Measurements from ENCODE around the gene GNMT. TPM values are rescaled to one million over a fixed set of nuclear protein-coding genes. Genes with fewer than 3 reads are reported as not detected.

GNMT gene
- total and polyA plus RNA-seq, 9 of the 15 experiments (the other 6 are each of a cell fraction or from before 2014, with no cell fraction given): 0.11 to 0.29 (median 0.15) TPM; not detected in 6

DNA sequence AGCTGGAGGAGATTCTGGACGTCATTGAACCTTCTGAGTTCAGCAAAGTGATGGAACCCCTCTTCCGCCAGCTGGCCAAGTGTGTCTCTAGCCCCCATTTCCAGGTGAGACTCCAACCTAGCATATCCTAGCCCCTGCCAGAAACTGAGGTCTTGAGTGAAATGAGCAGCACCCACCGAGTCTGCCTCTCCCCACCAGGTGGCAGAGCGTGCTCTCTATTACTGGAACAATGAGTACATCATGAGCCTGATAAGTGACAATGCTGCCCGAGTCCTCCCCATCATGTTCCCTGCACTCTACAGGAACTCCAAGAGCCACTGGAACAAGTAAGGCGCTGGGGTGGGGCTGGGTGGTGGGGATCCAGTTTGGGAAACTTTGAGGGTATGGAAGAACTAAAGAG lies 48.6 kb downstream of the GNMT start (continued):
- TF ChIP-seq, protein P1, sequence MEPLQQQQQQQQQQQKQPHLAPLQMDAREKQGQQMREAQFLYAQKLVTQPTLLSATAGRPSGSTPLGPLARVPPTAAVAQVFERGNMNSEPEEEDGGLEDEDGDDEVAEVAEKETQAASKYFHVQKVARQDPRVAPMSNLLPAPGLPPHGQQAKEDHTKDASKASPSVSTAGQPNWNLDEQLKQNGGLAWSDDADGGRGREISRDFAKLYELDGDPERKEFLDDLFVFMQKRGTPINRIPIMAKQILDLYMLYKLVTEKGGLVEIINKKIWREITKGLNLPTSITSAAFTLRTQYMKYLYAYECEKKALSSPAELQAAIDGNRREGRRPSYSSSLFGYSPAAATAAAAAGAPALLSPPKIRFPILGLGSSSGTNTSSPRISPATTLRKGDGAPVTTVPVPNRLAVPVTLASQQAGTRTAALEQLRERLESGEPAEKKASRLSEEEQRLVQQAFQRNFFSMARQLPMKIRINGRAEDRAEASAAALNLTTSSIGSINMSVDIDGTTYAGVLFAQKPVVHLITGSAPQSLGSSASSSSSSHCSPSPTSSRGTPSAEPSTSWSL (CRISPR knock-in tag; IDR thresholded peaks at IDR 0.05; ENCODE audit: borderline replicate concordance): no peak
- TF ChIP-seq, protein P2, sequence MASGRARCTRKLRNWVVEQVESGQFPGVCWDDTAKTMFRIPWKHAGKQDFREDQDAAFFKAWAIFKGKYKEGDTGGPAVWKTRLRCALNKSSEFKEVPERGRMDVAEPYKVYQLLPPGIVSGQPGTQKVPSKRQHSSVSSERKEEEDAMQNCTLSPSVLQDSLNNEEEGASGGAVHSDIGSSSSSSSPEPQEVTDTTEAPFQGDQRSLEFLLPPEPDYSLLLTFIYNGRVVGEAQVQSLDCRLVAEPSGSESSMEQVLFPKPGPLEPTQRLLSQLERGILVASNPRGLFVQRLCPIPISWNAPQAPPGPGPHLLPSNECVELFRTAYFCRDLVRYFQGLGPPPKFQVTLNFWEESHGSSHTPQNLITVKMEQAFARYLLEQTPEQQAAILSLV (tag; IDR thresholded peaks at IDR 0.05): no peak
- TF ChIP-seq ZNF780A (CRISPR knock-in tag; IDR thresholded peaks at IDR 0.05): no peak
- TF ChIP-seq, protein P3, sequence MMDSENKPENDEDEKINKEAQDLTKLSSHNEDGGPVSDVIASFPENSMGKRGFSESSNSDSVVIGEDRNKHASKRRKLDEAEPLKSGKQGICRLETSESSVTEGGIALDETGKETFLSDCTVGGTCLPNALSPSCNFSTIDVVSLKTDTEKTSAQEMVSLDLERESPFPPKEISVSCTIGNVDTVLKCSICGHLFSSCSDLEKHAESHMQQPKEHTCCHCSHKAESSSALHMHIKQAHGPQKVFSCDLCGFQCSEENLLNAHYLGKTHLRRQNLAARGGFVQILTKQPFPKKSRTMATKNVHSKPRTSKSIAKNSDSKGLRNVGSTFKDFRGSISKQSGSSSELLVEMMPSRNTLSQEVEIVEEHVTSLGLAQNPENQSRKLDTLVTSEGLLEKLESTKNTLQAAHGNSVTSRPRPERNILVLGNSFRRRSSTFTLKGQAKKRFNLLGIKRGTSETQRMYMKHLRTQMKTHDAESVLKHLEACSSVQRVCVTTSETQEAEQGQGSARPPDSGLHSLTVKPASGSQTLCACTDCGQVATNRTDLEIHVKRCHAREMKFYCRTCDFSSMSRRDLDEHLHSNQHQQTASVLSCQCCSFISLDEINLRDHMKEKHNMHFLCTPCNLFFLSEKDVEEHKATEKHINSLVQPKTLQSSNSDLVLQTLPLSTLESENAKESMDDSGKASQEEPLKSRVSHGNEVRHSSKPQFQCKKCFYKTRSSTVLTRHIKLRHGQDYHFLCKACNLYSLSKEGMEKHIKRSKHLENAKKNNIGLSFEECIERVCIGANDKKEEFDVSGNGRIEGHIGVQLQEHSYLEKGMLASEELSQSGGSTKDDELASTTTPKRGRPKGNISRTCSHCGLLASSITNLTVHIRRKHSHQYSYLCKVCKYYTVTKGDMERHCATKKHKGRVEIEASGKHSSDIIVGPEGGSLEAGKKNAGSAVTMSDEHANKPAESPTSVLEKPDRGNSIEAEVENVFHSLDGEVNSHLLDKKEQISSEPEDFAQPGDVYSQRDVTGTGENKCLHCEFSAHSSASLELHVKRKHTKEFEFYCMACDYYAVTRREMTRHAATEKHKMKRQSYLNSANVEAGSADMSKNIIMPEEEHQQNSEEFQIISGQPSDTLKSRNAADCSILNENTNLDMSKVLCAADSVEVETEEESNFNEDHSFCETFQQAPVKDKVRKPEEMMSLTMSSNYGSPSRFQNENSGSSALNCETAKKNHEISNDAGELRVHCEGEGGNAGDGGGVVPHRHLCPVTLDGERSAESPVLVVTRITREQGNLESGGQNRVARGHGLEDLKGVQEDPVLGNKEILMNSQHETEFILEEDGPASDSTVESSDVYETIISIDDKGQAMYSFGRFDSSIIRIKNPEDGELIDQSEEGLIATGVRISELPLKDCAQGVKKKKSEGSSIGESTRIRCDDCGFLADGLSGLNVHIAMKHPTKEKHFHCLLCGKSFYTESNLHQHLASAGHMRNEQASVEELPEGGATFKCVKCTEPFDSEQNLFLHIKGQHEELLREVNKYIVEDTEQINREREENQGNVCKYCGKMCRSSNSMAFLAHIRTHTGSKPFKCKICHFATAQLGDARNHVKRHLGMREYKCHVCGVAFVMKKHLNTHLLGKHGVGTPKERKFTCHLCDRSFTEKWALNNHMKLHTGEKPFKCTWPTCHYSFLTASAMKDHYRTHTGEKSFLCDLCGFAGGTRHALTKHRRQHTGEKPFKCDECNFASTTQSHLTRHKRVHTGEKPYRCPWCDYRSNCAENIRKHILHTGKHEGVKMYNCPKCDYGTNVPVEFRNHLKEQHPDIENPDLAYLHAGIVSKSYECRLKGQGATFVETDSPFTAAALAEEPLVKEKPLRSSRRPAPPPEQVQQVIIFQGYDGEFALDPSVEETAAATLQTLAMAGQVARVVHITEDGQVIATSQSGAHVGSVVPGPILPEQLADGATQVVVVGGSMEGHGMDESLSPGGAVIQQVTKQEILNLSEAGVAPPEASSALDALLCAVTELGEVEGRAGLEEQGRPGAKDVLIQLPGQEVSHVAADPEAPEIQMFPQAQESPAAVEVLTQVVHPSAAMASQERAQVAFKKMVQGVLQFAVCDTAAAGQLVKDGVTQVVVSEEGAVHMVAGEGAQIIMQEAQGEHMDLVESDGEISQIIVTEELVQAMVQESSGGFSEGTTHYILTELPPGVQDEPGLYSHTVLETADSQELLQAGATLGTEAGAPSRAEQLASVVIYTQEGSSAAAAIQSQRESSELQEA (IDR thresholded peaks at IDR 0.05; ENCODE audit: low read depth): no peak
- TF ChIP-seq POLR3G (IDR thresholded peaks at IDR 0.05; ENCODE audit: extremely low read depth, insufficient read length, insufficient replicate concordance): no peak
- no peak for TF ChIP-seq HNRNPH1 (optimal IDR thresholded peaks at IDR 0.05; ENCODE audit: low read depth, low read length)
- no peak for TF ChIP-seq RBM34 (IDR thresholded peaks at IDR 0.05; ENCODE audit: borderline replicate concordance, insufficient read depth, low read length)
- TF ChIP-seq SMC3 (conservative IDR thresholded peaks at IDR 0.05; ENCODE audit: insufficient read depth, low read depth, low read length): peak; percentile 64
- TF ChIP-seq RNF2 (IDR thresholded peaks at IDR 0.05): no peak
- TF ChIP-seq SMAD4 (CRISPR knock-in tag; conservative IDR thresholded peaks at IDR 0.05): no peak
- TF ChIP-seq HDAC1 (IDR thresholded peaks at IDR 0.05): no peak
- no peak for TF ChIP-seq ZC3H4 (CRISPR knock-in tag; IDR thresholded peaks at IDR 0.05; ENCODE audit: borderline replicate concordance)
- no peak for TF ChIP-seq ZNF57 (CRISPR knock-in tag; IDR thresholded peaks at IDR 0.05)
- TF ChIP-seq ZNF408 (CRISPR knock-in tag; IDR thresholded peaks at IDR 0.05; ENCODE audit: low read depth): no peak
- no peak for TF ChIP-seq MTA2 (IDR thresholded peaks at IDR 0.05; ENCODE audit: low read depth)
- TF ChIP-seq DIDO1 (tag; IDR thresholded peaks at IDR 0.05; ENCODE audit: low read depth): no peak

All from K562 (cell line).